Panc1 (cell line): ENCODE data around the gene CPAMD8.

Experiments used
- CTCF ChIP-seq: fragments of 450-650 bp; IDR thresholded peaks from 2 replicates; pipeline ENCODE4 v1.5.1; 2017; ENCODE audit warnings: mild to moderate bottlenecking
- POLR2AphosphoS5 ChIP-seq: IDR thresholded peaks from 2 replicates; pipeline ENCODE4 v1.6.1; 2012; ENCODE audit warnings: mild to moderate bottlenecking, low read depth, low read length, moderate library complexity
- REST ChIP-seq, 2 experiments: IDR thresholded peaks; 2 replicates each; pipeline ENCODE4 v1.6.1; 2011 to 2012; ENCODE audit warnings: low read depth in 2 of 2, control low read depth in 1 of 2, low read length in 1 of 2, mild to moderate bottlenecking in 1 of 2, moderate library complexity in 1 of 2; ENCODE audit not compliant: insufficient read depth in 1 of 2
- TCF7L2 ChIP-seq: IDR thresholded peaks from 2 replicates; pipeline ENCODE4 v1.6.1; 2011; ENCODE audit warnings: mild to moderate bottlenecking, low read depth, low read length, inconsistent platforms

GRCh38 chr19:16955161-16955560 lies 71.4 kb downstream of the CPAMD8 start:
- TF ChIP-seq CTCF (no peak), TCF7L2 (no peak), REST (IDR thresholded peaks at IDR 0.05; ENCODE audit: insufficient read depth in 1 of 2, low read depth in 2 of 2, low read length in 1 of 2) (no peak), POLR2AphosphoS5 (no peak)
